HepG2 (cell line): Measurements from ENCODE around the gene ACAD8. TPM values are rescaled to one million over a fixed set of nuclear protein-coding genes. Genes with fewer than 3 reads are reported as not detected.

Source experiments
- CREBL2 ChIP-seq: sonication (generic); formaldehyde crosslinking; IDR thresholded peaks from 2 replicates; pipeline ENCODE4 v1.8.1; 2023; ENCODE audit warnings: missing genetic modification reagents, mild to moderate bottlenecking, borderline replicate concordance
- FOXK1 ChIP-seq: sonication (generic); formaldehyde crosslinking; IDR thresholded peaks from 2 replicates; pipeline ENCODE4 v1.4.0; 2020; ENCODE audit warnings: low read depth, missing genetic modification reagents, borderline replicate concordance
- GABPA ChIP-seq, 2 experiments: IDR thresholded peaks; 2 replicates each; pipeline ENCODE4 v1.6.1; 2011 to 2016; ENCODE audit warnings: low read depth in 2 of 2, low read length in 1 of 2, missing biosample characterization in 1 of 2, missing genetic modification characterization in 1 of 2
- GATAD1 ChIP-seq: IDR thresholded peaks from 2 replicates; pipeline ENCODE4 v1.6.1; 2016; ENCODE audit warnings: missing genetic modification reagents, missing compliant biosample characterization
- NR2C2 ChIP-seq: sonication (generic); formaldehyde crosslinking; IDR thresholded peaks from 2 replicates; pipeline ENCODE4 v1.4.0; 2020; ENCODE audit warnings: missing genetic modification reagents, mild to moderate bottlenecking, moderate library complexity, borderline replicate concordance
- SMAD3 ChIP-seq: sonication (generic); formaldehyde crosslinking; IDR thresholded peaks from 2 replicates; pipeline ENCODE4 v1.4.0; 2020; ENCODE audit warnings: missing genetic modification reagents
- ZFX ChIP-seq: sonication (generic); formaldehyde crosslinking; IDR thresholded peaks from 2 replicates; pipeline ENCODE4 v1.4.0; 2020; ENCODE audit warnings: mild to moderate bottlenecking, low read depth, missing genetic modification reagents, moderate library complexity
- ZMAT3 ChIP-seq: sonication (generic); formaldehyde crosslinking; conservative IDR thresholded peaks from 2 replicates; pipeline ENCODE4 v1.7.0; 2021; ENCODE audit warnings: missing genetic modification reagents
- ZNF136 ChIP-seq: sonication (generic); formaldehyde crosslinking; IDR thresholded peaks from 2 replicates; pipeline ENCODE4 v1.8.1; 2022; ENCODE audit warnings: low read depth, mild to moderate bottlenecking, moderate library complexity, missing genetic modification reagents
- ZNF160 ChIP-seq: sonication (generic); formaldehyde crosslinking; IDR thresholded peaks from 2 replicates; pipeline ENCODE4 v1.8.0; 2022; ENCODE audit warnings: mild to moderate bottlenecking, inconsistent platforms, missing genetic modification reagents
- polyA plus RNA-seq, 8 experiments: library from polyadenylated mRNA; depleted of rRNA in 3 of 8; stranded (reverse) in 7 of 8; unstranded in 1 of 8; fragments of >200 nt; fragmentation: Illumina TruSeq in 4 of 8; extraction: Trizol in 4 of 8; gene quantifications; 2 replicates each; pipeline versions ENCODE4 v1.2.1 to v1.2.3, GENCODE V29; 2011 to 2016; ENCODE audit warnings: low read depth in 4 of 8, missing spikeins in 1 of 8, mixed read lengths in 1 of 8; ENCODE audit not compliant: insufficient read depth in 1 of 8
- total RNA-seq, 5 experiments: library from RNA; depleted of rRNA; stranded (reverse); fragments of >200 nt; fragmentation: Illumina TruSeq; extraction: Trizol; gene quantifications; 2 replicates each; pipeline ENCODE4 v1.2.3, GENCODE V29; 2016; ENCODE audit warnings: low read depth in 1 of 5
- TF ChIP-seq, protein P1 (sequence below): sonication (generic); formaldehyde crosslinking; IDR thresholded peaks from 2 replicates; pipeline ENCODE4 v1.4.0; 2020; ENCODE audit warnings: low read depth, mild to moderate bottlenecking, missing genetic modification reagents
- TF ChIP-seq, protein P2 (sequence below): sonication (generic); formaldehyde crosslinking; conservative IDR thresholded peaks from 2 replicates; pipeline ENCODE4 v1.8.0; 2022; ENCODE audit warnings: low read depth, missing genetic modification reagents
- TF ChIP-seq, protein P3 (sequence below), 2 experiments: fragments of 450-650 bp in 1 of 2; sonication (generic) in 1 of 2; formaldehyde crosslinking in 1 of 2; IDR thresholded peaks; 2 replicates each; pipeline versions ENCODE4 v1.6.1 to v1.8.0; 2016 to 2022; ENCODE audit warnings: antibody characterized with exemption in 1 of 2, mild to moderate bottlenecking in 1 of 2, missing genetic modification reagents in 1 of 2

ACAD8 gene
- total and polyA plus RNA-seq, 2 of the 13 experiments (the other 11 are each of a cell fraction or from before 2014, with no cell fraction given), result 13.5 to 20.3 TPM

- TF ChIP-seq, protein P1, sequence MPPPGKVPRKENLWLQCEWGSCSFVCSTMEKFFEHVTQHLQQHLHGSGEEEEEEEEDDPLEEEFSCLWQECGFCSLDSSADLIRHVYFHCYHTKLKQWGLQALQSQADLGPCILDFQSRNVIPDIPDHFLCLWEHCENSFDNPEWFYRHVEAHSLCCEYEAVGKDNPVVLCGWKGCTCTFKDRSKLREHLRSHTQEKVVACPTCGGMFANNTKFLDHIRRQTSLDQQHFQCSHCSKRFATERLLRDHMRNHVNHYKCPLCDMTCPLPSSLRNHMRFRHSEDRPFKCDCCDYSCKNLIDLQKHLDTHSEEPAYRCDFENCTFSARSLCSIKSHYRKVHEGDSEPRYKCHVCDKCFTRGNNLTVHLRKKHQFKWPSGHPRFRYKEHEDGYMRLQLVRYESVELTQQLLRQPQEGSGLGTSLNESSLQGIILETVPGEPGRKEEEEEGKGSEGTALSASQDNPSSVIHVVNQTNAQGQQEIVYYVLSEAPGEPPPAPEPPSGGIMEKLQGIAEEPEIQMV (CRISPR knock-in tag), result peak; percentile 89
- TF ChIP-seq ZFX (CRISPR knock-in tag) (peak; percentile 50; the same call in 1 of the 2 replicates), NR2C2 (CRISPR knock-in tag) (peak; percentile 99), ZNF136 (CRISPR knock-in tag) (0 out of 2 replicates have a peak, but pooled peaks have one; percentile 84), SMAD3 (CRISPR knock-in tag) (no peak; the same call in none of the 2 replicates), ZMAT3 (CRISPR knock-in tag) (peak; percentile 27; the same call in 1 of the 2 replicates), GABPA (IDR thresholded peaks at IDR 0.05; ENCODE audit: low read depth, low read length) (no peak), GABPA (CRISPR knock-in tag; IDR thresholded peaks at IDR 0.05; ENCODE audit: low read depth) (peak; percentile 72), ZNF160 (CRISPR knock-in tag) (0 out of 2 replicates have a peak, but pooled peaks have one; percentile 35), FOXK1 (CRISPR knock-in tag) (peak; percentile 72; the same call in 1 of the 2 replicates), CREBL2 (CRISPR knock-in tag) (peak; percentile 35; the same call in 1 of the 2 replicates), GATAD1 (CRISPR knock-in tag) (peak; percentile 91)
- TF ChIP-seq, protein P2, sequence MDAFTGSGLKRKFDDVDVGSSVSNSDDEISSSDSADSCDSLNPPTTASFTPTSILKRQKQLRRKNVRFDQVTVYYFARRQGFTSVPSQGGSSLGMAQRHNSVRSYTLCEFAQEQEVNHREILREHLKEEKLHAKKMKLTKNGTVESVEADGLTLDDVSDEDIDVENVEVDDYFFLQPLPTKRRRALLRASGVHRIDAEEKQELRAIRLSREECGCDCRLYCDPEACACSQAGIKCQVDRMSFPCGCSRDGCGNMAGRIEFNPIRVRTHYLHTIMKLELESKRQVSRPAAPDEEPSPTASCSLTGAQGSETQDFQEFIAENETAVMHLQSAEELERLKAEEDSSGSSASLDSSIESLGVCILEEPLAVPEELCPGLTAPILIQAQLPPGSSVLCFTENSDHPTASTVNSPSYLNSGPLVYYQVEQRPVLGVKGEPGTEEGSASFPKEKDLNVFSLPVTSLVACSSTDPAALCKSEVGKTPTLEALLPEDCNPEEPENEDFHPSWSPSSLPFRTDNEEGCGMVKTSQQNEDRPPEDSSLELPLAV (CRISPR knock-in tag), result no peak
- TF ChIP-seq, protein P3, sequence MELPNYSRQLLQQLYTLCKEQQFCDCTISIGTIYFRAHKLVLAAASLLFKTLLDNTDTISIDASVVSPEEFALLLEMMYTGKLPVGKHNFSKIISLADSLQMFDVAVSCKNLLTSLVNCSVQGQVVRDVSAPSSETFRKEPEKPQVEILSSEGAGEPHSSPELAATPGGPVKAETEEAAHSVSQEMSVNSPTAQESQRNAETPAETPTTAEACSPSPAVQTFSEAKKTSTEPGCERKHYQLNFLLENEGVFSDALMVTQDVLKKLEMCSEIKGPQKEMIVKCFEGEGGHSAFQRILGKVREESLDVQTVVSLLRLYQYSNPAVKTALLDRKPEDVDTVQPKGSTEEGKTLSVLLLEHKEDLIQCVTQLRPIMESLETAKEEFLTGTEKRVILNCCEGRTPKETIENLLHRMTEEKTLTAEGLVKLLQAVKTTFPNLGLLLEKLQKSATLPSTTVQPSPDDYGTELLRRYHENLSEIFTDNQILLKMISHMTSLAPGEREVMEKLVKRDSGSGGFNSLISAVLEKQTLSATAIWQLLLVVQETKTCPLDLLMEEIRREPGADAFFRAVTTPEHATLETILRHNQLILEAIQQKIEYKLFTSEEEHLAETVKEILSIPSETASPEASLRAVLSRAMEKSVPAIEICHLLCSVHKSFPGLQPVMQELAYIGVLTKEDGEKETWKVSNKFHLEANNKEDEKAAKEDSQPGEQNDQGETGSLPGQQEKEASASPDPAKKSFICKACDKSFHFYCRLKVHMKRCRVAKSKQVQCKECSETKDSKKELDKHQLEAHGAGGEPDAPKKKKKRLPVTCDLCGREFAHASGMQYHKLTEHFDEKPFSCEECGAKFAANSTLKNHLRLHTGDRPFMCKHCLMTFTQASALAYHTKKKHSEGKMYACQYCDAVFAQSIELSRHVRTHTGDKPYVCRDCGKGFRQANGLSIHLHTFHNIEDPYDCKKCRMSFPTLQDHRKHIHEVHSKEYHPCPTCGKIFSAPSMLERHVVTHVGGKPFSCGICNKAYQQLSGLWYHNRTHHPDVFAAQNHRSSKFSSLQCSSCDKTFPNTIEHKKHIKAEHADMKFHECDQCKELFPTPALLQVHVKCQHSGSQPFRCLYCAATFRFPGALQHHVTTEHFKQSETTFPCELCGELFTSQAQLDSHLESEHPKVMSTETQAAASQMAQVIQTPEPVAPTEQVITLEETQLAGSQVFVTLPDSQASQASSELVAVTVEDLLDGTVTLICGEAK (IDR thresholded peaks at IDR 0.05), result no peak
- TF ChIP-seq, protein P3 (CRISPR knock-in tag; IDR thresholded peaks at IDR 0.05), result peak; percentile 75
Observed at GRCh38 chr11:134253188-134253993, at the start of gene ACAD8, which contains the start of gene THYN1 (continued).
